ENCODE data around the gene THRAP3.
"Not testable (repeated sequence)": the region's sequence is repeated elsewhere in the genome, so short reads cannot be mapped to it uniquely, and the experiment has no call there.

Gene THRAP3, protein sequence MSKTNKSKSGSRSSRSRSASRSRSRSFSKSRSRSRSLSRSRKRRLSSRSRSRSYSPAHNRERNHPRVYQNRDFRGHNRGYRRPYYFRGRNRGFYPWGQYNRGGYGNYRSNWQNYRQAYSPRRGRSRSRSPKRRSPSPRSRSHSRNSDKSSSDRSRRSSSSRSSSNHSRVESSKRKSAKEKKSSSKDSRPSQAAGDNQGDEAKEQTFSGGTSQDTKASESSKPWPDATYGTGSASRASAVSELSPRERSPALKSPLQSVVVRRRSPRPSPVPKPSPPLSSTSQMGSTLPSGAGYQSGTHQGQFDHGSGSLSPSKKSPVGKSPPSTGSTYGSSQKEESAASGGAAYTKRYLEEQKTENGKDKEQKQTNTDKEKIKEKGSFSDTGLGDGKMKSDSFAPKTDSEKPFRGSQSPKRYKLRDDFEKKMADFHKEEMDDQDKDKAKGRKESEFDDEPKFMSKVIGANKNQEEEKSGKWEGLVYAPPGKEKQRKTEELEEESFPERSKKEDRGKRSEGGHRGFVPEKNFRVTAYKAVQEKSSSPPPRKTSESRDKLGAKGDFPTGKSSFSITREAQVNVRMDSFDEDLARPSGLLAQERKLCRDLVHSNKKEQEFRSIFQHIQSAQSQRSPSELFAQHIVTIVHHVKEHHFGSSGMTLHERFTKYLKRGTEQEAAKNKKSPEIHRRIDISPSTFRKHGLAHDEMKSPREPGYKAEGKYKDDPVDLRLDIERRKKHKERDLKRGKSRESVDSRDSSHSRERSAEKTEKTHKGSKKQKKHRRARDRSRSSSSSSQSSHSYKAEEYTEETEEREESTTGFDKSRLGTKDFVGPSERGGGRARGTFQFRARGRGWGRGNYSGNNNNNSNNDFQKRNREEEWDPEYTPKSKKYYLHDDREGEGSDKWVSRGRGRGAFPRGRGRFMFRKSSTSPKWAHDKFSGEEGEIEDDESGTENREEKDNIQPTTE

GRCh38 chr1:36223996-36224536, at the start of gene THRAP3:
Gene THRAP3 (plus strand): TSS chr1:36224443. CDS start chr1:36282564, 58,121 bp downstream.
- DNase-seq (ENCODE audit: low read depth) = peak; percentile 97

DNA sequence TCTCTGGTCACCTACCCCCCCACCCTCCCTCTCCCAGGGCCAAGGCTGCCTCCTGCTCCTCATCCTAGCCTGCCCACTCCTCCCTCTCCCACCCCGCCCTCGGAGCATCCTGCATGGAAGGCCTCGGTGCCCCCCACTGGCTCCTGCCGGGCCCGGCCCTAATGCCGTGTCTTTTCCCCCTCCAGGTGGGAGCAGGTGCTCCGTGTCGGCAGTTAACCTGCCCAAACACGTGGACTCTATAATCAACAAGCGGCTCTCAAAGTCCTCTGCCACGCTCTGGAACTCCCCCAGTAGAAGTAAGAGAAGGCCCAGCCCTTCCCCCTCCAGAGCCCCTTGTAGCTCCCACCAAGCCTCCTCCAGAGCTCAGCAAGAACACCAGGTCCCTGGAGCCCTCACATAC, 49.5 kb upstream of the THRAP3 start:
- DNase-seq (ENCODE audit: low read depth) = no peak

DNA sequence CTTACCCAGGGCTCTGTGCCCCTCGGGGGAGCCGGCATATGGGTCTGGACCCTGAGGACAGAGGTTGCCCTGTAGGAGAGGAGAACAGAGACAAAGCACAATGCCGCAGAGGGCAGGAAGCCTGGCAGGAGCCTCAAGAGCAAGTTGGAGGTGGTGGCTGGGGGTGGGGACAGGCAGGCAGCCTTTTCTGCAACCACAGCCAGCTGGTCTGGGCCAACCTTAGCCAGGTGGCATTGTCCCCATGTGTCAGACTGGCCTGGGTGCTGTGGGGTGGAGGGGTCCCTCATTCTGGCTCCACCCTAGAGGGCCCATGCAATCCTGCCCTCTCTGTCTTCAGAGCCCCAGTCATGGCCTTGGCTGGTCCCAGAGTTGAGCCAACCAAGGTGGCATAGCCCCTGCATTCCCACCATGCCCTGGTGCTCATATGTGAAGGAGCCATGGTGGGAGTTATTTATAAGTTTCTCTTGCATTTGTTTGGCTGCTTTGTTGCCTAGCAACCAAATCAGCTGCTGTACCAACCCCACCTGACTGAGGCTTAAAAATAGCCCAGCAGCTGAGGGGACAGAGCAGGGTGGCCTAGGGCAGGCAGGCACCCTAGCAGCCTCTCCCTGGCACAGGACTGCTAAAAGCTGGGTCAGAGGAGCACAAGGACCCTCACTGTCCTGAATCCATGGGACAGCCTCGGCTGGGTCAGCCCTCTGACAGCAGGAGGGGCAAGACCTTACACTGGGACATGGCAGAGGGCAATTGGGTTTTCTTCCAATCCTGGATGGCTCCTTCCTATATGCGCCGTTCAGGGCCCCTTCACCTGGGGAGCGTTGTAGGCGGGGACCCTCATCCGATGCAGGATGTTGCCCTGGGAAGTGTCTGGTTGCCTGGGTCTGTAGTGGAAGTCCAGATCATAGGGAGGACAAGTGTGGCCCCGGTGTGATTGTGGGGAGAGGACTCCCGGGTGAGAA, 48.8 kb upstream of the THRAP3 start:
- DNase-seq (ENCODE audit: low read depth) = no peak

DNA sequence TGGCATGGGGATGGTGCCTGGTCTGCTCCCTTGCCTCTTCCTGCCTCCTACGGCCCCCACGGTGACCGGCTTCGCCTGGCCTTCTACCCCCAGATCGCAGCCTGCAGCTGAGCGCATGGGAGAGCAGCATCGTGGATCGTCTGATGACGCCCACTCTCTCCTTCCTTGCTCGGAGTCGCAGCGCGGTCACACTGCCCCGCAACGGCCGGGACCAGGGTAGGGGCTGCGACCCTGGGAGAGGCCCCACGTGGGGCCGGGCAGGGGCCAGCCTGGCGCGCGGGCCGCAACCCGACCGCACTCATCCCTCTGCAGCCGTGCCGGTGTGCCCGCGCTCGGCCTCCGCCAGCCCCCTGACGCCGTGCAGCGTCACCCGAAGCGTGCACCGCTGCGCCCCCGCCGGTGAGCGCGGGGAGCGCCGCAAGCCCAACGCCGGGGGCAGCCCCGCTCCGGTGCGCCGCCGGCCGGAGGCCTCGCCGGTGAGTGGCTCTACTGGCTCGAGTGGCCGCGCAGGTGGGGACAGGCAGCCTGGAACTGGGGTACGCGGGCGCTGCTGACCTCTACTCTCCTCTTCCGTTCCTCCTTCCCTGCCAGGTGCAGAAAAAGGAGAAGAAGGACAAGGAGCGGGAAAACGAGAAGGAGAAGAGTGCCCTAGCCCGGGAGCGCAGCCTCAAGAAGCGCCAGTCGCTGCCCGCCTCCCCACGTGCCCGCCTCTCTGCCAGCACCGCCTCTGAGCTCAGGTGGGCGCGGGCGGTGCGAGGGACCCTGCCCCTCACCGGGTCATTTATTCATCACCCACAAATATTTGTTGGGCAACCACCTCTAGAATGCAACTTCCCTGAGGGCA, 47.9 kb upstream of the THRAP3 start:
- DNase-seq (ENCODE audit: low read depth) = no peak

DNA sequence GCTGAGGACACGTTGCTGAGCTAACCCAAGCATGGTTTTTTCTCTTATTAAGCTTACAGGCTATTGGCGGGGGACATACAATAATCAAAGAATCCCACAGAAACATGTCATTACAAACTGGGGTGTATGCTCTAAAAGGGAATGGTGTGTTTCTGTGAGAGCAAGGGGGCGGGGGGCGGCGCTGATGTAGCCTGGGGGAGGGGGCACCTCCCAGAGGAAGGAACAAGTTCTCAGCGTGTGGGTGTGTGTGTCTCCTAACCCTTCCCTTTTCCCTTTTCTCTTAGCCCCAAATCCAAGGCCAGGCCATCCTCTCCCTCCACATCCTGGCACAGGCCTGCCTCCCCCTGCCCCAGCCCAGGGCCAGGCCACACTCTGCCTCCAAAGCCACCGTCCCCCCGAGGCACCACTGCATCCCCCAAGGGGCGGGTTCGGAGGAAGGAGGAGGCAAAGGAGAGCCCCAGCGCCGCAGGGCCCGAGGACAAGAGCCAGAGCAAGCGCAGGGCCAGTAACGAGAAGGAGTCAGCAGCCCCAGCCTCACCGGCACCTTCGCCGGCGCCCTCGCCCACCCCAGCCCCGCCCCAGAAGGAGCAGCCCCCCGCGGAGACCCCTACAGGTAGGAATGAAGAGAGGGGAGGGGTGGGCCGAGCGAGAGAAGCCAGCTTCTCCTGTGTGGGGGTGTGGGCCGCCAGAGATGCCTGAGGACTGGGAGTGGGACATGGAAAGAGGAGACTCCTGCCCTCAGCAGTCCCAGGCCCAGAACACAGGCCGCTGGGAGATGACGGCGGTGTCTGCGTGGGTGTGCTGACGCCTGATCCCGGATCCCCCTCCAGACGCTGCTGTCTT, 46.4 kb upstream of the THRAP3 start:
- no peak for DNase-seq (ENCODE audit: low read depth)

GRCh38 chr1:36178471-36179219, 45.6 kb upstream of the THRAP3 start:
- no peak for DNase-seq (ENCODE audit: low read depth)

DNA sequence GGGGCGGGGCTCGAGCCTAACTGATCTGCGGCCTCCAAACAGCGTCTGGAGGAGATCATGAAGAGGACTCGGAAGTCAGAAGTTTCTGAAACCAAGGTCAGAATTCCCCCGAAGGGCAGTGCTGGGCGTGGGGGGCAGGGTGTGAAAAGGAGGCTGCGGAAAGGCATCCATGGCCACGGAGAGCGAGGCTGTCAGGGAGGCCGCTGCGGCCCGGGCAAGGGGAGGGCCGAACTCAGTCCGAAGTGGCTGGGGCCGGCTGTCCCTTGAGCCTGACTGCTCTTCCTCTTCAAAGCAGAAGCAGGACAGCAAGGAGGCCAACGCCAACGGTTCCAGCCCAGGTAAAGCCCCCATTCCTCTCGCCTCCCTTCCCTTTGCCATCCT, 45.0 kb upstream of the THRAP3 start:
- DNase-seq (ENCODE audit: low read depth) = no peak

- no peak for DNase-seq (ENCODE audit: low read depth)
Observed at GRCh38 chr1:36182734-36183133, 41.5 kb upstream of the THRAP3 start.

DNA sequence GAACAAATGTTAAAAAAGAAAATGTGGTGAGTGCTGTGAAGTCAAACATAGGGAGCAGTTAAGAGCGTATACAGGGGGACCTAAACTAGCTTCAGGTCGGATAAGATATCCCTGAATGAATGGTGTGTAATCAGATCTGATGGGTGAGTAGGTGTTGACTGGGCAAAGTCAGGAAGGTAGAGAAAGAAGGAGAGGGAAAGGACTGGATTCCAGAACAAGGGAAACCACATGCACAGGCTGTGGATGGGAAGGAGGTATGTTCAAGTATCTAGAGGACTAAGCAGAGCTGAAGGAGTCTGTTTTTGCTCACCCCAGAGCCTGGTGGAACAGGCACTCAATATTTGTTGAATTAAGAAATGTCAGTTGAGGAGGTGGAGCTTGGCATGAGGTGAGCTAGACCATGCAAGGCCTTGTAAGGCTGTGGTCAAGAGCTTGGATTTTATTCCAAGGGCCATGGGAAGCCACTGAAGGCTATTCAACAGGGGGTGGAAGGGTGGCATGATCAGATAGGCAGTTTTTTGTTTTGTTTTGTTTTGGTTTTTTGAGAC, 40.9 kb upstream of the THRAP3 start:
- DNase-seq (ENCODE audit: low read depth) = no peak

- DNase-seq (ENCODE audit: low read depth) = peak; percentile 66
Observed at GRCh38 chr1:36187800-36188593, 36.2 kb upstream of the THRAP3 start.

DNA sequence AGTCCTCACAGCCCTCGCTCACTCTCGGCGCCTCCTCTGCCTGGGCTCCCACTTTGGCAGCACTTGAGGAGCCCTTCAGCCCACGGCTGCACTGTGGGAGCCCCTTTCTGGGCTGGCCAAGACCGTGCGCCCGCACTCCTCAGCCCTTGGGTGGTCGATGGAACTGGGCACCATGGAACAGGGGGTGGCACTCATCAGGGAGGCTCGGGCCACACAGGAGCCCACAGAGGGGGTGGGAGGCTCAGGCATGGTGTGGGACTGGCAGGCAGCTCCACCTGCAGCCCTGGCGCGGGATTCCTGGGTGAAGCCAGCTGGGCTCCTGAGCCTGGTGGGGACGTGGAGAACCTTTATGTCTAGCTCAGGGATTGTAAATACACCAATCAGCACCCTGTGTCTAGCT, 27.4 kb upstream of the THRAP3 start:
- DNase-seq (ENCODE audit: low read depth) = not testable (repeated sequence)

DNA sequence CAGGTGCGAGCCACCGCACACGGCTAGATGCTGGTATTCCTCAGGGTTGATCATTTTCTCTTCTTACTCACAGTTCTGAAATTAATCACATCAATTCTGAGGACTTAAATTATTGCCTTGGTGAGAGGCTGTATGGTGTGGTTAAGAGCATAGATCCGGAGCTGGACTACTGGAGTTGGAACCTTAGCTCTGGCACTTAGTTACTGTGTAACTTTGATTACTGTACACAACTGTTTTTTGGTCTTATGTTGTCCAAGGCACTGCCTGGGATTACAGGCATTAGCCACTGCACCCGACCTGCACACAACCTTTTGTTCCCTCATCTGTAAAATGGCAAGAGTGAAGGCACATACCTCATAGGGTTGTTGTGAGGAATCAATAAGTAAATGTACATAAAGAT, 25.6 kb upstream of the THRAP3 start:
- no peak for DNase-seq (ENCODE audit: low read depth)

DNA sequence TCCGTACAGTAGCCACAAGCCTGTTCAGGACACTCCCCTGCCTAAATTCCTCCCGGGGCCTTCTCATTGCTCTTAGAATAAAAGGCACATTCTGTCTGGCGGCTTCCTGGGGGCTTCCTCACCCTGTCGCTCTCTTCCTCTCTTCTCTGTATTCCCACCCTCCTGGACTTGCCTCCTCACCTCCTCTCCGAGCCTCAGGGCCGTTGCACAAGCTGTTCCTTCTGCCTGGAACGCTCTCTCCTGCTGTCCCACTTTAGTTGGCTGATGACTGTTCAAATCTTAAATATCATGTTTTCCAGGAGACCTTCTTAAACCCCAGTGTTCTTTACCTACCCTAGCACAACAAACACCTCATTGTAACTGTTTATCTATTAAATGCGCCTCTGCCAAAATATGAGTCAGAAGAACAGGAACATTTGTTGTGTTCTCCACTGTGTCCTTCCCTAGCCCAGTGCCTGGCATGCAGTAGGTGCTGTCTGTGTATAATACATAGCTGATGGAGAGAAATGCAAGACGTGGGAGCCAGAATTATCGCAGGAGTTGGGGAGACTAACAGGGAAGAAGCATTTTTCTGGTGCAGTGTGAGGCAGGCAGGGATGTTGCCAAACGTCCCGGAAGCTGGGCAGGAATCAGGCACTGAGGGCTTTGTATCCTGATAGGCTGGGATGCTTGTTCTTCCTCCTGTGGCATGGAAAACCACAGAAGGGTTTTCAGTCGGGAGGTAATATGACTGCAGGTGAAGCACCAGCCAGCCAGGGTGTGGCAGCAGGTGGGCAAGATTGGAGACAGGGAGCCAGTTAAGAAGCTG, 24.1 kb upstream of the THRAP3 start:
- DNase-seq (ENCODE audit: low read depth) = no peak

DNA sequence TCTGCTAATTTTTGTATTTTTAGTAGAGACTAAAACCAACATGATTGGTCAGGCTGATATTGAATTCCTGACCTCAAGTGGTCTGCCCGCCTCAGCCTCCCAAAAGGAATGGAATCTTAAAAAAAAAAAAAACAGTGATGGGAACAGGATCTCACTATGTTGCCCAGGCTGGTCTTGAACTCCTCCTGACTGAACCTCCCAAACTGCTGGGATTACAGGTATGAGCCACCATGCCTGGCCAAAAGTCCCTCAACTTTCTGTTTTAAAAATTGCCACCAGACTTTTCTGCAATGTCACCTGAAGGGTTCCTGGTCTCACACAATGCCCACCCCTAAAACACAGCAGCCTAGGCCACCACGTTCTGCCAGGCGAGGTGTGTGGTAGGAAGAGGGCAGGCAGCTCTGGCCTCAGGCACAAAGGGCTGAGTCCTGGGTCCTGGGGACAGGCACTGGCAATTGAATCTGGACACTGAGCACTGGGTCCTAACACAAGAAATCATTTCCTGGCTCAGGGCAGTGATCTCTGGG, 21.2 kb upstream of the THRAP3 start:
- no peak for DNase-seq (ENCODE audit: low read depth)

- DNase-seq (ENCODE audit: low read depth) = no peak
Observed at GRCh38 chr1:36203554-36204346, 20.5 kb upstream of the THRAP3 start.

All from activated T-cell treated with anti-CD3 and anti-CD28 coated beads for 1 hour (primary cell).